GM03348 (cell line): ENCODE results near the gene ATP10A.
"Not testable (repeated sequence)": the region's sequence is repeated elsewhere in the genome, so short reads cannot be mapped to it uniquely, and the experiment has no call there.

Experiments
- DNase-seq: peaks from one replicate; pipeline ENCODE4 v3.0.0; 2012; ENCODE audit warnings: low spot score

ATP10A gene

GRCh38 chr15:25772500-25772899 lies 90.6 kb downstream of the ATP10A start:
- DNase-seq, result no peak

- DNase-seq, result not testable (repeated sequence)
Observed at GRCh38 chr15:25771736-25772135, 91.4 kb downstream of the ATP10A start.

- DNase-seq, result peak; percentile 46
Observed at GRCh38 chr15:25771338-25771706, 91.8 kb downstream of the ATP10A start.

- DNase-seq, result no peak
Observed at GRCh38 chr15:25770618-25771337, 92.3 kb downstream of the ATP10A start.

DNA sequence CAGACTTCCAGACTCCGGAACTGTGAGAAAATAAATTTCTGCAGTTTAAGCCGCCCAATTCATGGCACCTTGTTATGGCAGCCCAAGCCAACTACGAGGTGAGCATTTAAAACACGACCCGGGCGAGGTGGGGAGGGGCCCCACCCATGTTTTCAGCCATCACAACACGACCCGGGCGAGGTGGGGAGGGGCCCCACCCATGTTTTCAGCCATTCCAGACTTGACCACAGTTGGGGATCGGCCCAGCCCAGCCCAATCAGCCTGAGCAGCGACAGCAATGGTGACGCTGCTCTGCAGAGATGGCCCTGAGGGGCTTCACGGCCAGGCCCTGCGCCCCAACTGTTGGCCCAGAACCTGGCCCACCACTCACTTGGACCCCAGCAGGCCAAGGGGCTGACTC lies 93.1 kb downstream of the ATP10A start:
- no peak for DNase-seq

- DNase-seq, result no peak
Observed at GRCh38 chr15:25768271-25768670, 94.9 kb downstream of the ATP10A start.

DNA sequence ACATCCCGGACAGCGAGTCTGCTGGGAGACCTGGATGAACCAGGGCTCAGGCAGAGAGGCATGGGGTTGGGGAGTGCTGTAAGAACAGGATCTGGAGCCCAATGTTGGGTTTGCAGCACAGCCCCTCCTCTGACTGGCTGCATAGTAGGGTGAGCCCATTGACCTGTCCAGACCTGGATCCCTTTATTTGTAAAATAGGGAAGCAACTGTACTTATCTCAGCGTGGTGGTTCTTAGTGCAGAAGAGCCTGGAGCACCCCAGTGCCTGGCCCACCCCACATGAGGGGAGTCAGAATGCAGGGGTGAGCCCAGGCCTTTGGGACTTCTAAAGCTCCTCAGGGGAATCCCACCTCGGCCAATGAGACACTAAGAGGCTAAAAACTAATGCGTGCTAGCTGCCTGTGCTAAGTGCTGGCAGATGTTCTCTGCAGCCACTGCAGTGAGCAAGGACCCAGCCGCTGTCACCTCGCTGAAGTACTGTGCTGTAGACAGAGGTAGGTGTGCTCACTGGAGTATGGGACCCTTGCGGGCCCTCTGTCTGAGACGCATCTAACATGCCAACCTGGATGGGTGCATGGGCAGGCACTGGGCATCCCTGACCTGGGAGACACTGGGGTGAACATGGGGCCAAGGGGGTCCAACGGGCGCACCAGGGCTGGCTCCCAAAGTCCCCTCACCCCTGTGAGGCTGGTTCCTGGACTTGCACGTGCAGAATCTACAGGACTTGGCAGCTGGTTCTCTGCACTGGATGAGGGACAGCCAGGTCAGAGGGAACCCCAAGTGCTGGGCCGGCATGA lies 95.6 kb downstream of the ATP10A start:
- no peak for DNase-seq

- no peak for DNase-seq
Observed at GRCh38 chr15:25766417-25766816, 96.7 kb downstream of the ATP10A start.

GRCh38 chr15:25764980-25765735 lies 98.0 kb downstream of the ATP10A start:
- no peak for DNase-seq

GRCh38 chr15:25763954-25764353 lies 99.2 kb downstream of the ATP10A start:
- no peak for DNase-seq

GRCh38 chr15:25763331-25763751 lies 99.8 kb downstream of the ATP10A start:
- DNase-seq, result peak; percentile 40

- no peak for DNase-seq
Observed at GRCh38 chr15:25761971-25762662, 101.0 kb downstream of the ATP10A start.

DNA sequence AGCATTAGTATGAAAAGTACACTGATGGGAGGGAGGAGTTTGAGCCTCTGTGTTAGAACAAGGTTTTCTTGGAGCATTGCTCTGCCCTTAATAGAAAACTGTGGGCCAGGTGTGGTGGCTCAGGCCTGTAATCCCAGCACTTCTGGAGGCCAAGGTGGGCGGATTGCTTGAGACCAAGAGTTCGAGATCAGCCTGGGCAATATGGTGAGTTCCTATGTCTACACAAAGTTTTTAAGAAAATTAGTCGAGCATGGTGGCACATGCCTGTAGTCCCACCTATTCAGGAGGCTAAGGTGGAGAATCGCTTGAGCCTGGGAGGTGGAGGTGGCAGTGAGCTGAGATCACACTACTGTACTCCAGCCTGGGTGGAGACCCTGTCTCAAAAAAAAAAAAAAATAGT lies 103.7 kb downstream of the ATP10A start:
- DNase-seq, result no peak

- not testable (repeated sequence) for DNase-seq
Observed at GRCh38 chr15:25758612-25759011, 104.5 kb downstream of the ATP10A start.

DNA sequence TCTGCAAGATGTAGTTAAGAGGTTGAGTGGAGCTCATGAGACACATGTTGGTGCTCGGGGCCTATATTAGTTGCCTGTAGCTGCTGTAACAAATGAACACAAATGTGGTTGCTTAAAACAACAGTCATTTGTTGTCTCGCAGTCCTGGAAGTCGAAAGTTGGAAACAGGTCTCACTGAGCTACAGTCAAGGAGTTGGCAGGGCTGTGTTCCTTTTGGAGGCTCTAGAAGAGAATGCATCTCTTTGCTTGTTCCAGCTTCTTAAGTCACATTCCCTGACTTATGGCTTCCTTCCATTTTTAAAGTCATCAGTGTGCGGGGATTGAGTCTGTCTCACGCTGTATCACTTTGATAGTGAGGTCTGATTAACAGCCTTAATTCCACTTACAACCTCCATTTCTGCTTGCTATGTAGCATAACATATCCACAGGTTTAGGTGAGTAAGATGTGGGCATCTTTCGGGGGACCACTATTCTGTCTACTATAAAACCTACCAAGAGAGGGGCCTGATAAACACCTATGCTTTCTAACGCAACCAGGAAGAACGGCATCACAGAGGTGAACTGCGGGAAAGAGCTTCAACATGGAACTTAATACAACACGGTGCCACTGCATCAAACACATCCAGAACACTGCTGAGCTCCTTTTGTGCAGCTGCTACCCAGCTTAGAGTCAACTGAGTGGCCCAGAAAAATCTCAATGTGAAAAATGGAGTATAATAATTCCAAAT lies 119.4 kb downstream of the ATP10A start:
- peak; percentile 28 for DNase-seq

GRCh38 chr15:25742776-25743547 lies 120.2 kb downstream of the ATP10A start:
- no peak for DNase-seq

DNA sequence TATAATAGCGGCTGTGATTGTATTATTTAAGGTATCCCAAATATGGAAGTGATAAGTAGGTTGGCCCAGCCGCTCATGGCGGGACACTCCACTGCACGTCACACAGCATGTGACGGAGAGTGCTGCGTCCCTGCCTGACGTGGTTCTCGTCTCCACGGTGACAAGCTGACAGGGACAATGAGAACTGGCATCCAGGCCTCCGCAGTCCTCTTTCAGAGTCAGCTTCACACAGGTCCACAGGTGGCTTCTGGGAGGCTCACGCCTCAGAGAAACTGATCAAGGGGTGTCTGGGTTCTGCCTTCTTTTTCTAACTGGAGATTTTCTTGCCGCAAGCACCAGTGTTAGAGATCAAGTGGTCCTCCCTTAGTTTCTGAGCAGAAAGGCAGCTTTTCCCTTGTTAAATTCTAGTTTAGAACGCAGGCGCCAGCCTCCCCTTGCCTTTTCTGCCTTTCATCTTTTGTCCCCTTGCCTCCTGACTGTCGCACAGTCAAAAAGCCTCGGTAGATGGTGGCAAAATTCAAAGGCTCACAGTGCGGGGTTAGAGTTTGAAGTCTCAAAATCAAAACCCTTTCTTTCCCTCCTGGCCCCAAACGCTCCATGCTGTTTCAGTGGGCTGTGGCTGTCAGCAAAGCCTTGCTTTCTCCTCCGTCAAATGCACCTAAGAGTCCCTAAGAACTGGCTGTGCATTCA lies 120.9 kb downstream of the ATP10A start:
- no peak for DNase-seq

DNA sequence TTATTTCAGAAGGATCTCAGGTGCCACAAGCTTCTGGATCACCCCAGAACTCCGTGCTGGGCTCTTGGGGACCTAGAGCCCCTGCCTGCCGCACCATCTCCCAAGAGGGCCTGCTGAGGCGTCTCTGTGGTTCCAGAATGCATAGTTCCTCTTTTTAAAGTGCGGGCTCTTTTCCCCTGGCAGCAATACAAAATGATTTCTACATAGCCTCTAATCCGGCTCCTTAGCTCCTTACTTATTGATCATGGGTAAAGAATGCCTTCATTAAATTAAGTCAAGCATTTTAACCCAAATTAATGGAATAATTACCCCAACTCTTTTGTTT lies 121.9 kb downstream of the ATP10A start:
- no peak for DNase-seq

DNA sequence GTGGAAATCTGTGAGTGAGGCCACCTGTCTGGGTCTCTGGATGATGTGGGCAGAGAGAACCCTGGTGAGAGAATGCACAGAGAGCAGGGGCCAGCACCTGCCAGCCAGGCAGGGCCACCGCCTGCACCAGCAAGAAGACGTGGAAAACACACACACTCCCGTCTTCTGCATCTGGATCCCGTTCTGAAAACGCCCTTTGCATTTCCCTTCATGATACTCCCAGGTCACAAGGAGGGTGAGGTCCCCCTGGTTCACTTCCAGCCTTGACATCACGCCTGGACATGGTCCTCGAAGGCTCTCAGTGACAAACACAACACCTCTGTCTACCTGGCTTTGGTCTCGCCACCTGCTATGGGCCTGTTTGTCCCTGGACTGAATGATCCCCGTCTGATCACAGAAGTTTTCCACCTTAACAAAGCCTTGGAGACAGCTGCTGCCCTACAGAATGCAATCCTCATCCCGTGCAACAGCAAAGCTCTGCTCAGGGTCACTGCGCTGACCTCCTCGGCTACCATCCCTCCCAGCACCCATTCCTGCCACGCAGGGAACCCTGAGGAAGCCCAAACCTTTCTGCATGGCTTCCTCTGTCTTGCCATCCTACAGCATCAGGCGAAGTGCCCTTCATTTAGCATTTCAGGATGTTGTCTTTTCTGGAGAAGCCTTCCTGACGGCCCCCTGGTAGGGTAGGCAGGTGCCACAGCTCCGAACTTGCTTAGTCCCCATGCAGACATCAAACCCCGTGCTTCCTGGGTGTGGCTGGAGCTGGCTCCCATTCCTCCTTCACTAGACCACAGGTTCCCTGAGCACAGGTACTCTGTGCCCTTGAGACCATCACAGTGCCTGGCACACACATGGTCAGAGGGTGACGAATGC lies 122.5 kb downstream of the ATP10A start:
- no peak for DNase-seq
